RWPE2 (cell line): ENCODE data around the gene JAK1.
"Not testable (repeated sequence)": the region's sequence is repeated elsewhere in the genome, so short reads cannot be mapped to it uniquely, and the experiment has no call there.

Source experiments
- ATAC-seq: fragments of 200-7000 bp; cut with Tn5 transposase; 3 replicates; pipeline ENCODE4 v1.9.1; 2021; ENCODE audit warnings: low read depth
- DNase-seq: peaks from one replicate; pipeline ENCODE4 v3.0.0-alpha.2; 2020; ENCODE audit warnings: low spot score
- H3K27ac ChIP-seq: fragments of 450-650 bp; 2 replicates; pipeline ENCODE4 v1.5.1; 2017; ENCODE audit warnings: mild to moderate bottlenecking; ENCODE audit not compliant: poor library complexity, severe bottlenecking
- H3K27me3 ChIP-seq: fragments of 250-450 bp; sonication (Bioruptor Pico); 2 replicates; pipeline ENCODE4 v1.5.1; 2021; ENCODE audit warnings: mild to moderate bottlenecking, moderate library complexity; ENCODE audit not compliant: insufficient read depth, poor library complexity, severe bottlenecking
- H3K36me3 ChIP-seq: fragments of 250-450 bp; sonication (Bioruptor Pico); 2 replicates; pipeline ENCODE4 v1.5.1; 2020; ENCODE audit warnings: low read depth, mild to moderate bottlenecking, moderate library complexity
- H3K4me1 ChIP-seq: fragments of 250-450 bp; sonication (Bioruptor Pico); 2 replicates; pipeline ENCODE4 v1.5.1; 2021; ENCODE audit warnings: mild to moderate bottlenecking, moderate library complexity; ENCODE audit not compliant: insufficient read depth, poor library complexity, severe bottlenecking
- H3K4me3 ChIP-seq: fragments of 250-450 bp; sonication (Bioruptor Pico); 2 replicates; pipeline ENCODE4 v1.5.1; 2021; ENCODE audit warnings: mild to moderate bottlenecking, moderate library complexity; ENCODE audit not compliant: severe bottlenecking
- H3K9me3 ChIP-seq: fragments of 250-450 bp; sonication (Bioruptor Pico); 2 replicates; pipeline ENCODE4 v1.5.1; 2021; ENCODE audit warnings: mild to moderate bottlenecking, moderate library complexity; ENCODE audit not compliant: severe bottlenecking
- CTCF ChIP-seq: fragments of 450-650 bp; IDR thresholded peaks from one replicate; pipeline ENCODE4 v1.5.1; 2017; ENCODE audit warnings: mild to moderate bottlenecking, moderate library complexity; ENCODE audit not compliant: poor library complexity, severe bottlenecking

Gene JAK1

DNA sequence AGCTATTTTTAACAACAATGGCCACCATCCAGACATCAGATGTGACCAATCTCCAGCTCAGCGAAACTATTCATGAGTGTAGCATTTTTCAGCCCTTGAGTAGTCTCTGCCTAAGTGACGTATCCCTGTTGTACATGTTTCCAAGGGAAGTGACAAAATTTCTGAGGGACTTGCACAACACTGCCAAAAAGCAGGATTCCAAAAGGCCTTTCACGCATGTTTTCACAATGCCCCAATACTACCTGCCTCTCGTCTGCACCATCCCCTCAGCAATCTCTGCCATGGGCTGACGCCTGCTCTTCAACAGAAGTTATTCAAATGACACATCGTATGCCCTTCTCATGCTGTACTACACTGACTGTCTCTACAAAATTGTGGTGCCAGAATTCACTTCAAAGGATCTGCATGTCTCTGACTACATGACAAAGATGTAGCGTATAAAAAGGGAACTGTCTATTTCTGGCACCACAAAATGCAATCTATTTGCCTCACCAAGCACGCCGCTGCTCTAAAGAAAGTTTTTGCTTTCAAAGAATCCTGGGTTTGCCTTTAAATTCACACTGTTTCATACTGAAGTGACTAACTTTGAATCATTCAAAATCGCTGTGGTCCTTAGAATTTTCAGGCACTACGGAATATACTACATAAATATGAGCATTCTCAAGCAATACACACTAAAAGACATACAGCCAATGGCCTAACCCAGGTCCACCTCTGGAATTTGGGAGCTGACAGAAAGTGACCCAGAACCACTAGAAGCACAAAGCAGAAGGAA lies 32.9 kb downstream of the JAK1 start:
- no peaks in the 10 kb centered on the region for H3K36me3 ChIP-seq
- no peaks in the 10 kb centered on the region for H3K9me3 ChIP-seq
- H3K4me1 ChIP-seq: peaks cover 15% of the 10 kb centered on the region
- H3K27ac ChIP-seq: no peak overlapping the region
- no peak for TF ChIP-seq CTCF
- no peak for ATAC-seq
- no peaks in the 10 kb centered on the region for H3K27me3 ChIP-seq
- no peak for DNase-seq
- H3K4me3 ChIP-seq: no peak overlapping the region

DNA sequence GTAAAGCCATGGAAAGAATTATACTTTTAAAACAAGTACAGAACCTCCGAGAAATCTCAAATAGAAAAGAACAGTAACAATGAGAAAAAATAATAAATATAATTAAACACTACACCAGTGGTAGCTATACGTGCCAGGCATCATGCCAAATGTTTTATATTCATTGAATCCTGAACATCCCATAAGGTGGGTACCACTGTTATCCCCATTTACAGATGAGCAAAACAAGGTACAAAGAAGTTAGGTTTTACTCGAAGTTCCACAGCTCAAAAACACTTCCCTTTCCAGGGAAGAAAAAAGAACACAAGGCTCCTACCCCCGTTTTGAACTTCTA lies 33.4 kb downstream of the JAK1 start:
- H3K27me3 ChIP-seq: no peaks in the 10 kb centered on the region

GRCh38 chr1:64930640-64931039 lies 35.7 kb downstream of the JAK1 start:
- H3K27me3 ChIP-seq, H3K9me3 ChIP-seq, ATAC-seq, H3K4me3 ChIP-seq, DNase-seq, H3K27ac ChIP-seq, H3K36me3 ChIP-seq: not testable (repeated sequence)
- H3K4me1 ChIP-seq: peaks cover 15% of the 10 kb centered on the region

More for the DNA sequence above, 33.4 kb downstream of the JAK1 start:
- no peak for TF ChIP-seq CTCF
- H3K4me1 ChIP-seq: peaks cover 15% of the 10 kb centered on the region
- H3K9me3 ChIP-seq: no peaks in the 10 kb centered on the region
- DNase-seq: no peak
- ATAC-seq: no peak
- no peaks in the 10 kb centered on the region for H3K36me3 ChIP-seq
- no peak overlapping the region for H3K4me3 ChIP-seq
- no peak overlapping the region for H3K27ac ChIP-seq

- TF ChIP-seq CTCF: no peak
- ATAC-seq: no peak
- DNase-seq: no peak
- peaks cover 11% of the 10 kb centered on the region for H3K4me1 ChIP-seq
- no peak overlapping the region for H3K27ac ChIP-seq
- H3K9me3 ChIP-seq: no peaks in the 10 kb centered on the region
- H3K36me3 ChIP-seq: no peaks in the 10 kb centered on the region
- no peaks in the 10 kb centered on the region for H3K27me3 ChIP-seq
- no peak overlapping the region for H3K4me3 ChIP-seq
Measured at GRCh38 chr1:64929221-64929620, 37.1 kb downstream of the JAK1 start.

GRCh38 chr1:64928325-64928724 lies 38.0 kb downstream of the JAK1 start:
- DNase-seq (no peak), ATAC-seq (no peak)
- H3K27ac ChIP-seq: no peak overlapping the region
- H3K27me3 ChIP-seq: no peaks in the 10 kb centered on the region
- no peak overlapping the region for H3K4me3 ChIP-seq
- H3K36me3 ChIP-seq: no peaks in the 10 kb centered on the region
- peaks cover 4% of the 10 kb centered on the region for H3K4me1 ChIP-seq
- TF ChIP-seq CTCF: no peak
- no peaks in the 10 kb centered on the region for H3K9me3 ChIP-seq
